Mesendoderm (in vitro differentiated cells): ENCODE data around the gene KCNE4.

Source experiments
- DNase-seq: peaks from one replicate; pipeline ENCODE4 v3.0.0; 2013
- H2AK5ac ChIP-seq: 2 replicates; pipeline ENCODE4 v1.6.1; 2013; ENCODE audit warnings: low read length, inconsistent platforms
- H2BK120ac ChIP-seq: 2 replicates; pipeline ENCODE4 v1.6.1; 2013; ENCODE audit warnings: low read depth, mild to moderate bottlenecking, low read length, moderate library complexity, mixed read lengths
- H2BK15ac ChIP-seq: replicated peaks from 2 replicates; pipeline ENCODE4 v1.6.1; 2013; ENCODE audit warnings: low read depth, mild to moderate bottlenecking, moderate library complexity
- H2BK5ac ChIP-seq: 2 replicates; pipeline ENCODE4 v1.6.1; 2013; ENCODE audit warnings: low read length, inconsistent platforms
- H3K18ac ChIP-seq: 2 replicates; pipeline ENCODE4 v1.6.1; 2013; ENCODE audit warnings: mild to moderate bottlenecking, low read length, mixed read lengths
- H3K23ac ChIP-seq: one replicate; pipeline ENCODE4 v1.6.1; 2013; ENCODE audit warnings: low read length
- H3K27ac ChIP-seq: 2 replicates; pipeline ENCODE4 v1.5.1; 2013; ENCODE audit warnings: low read depth, mild to moderate bottlenecking, inconsistent platforms, low read length, moderate library complexity
- H3K27me3 ChIP-seq: 2 replicates; pipeline ENCODE4 v1.6.1; 2013; ENCODE audit warnings: low read length, control low read depth, mild to moderate bottlenecking, inconsistent platforms; ENCODE audit not compliant: insufficient read depth, poor library complexity
- H3K36me3 ChIP-seq: 2 replicates; pipeline ENCODE4 v1.6.1; 2013; ENCODE audit warnings: low read length, inconsistent platforms; ENCODE audit not compliant: control insufficient read depth, insufficient read depth
- H3K4ac ChIP-seq: one replicate; pipeline ENCODE4 v1.6.1; 2013; ENCODE audit warnings: low read depth, mild to moderate bottlenecking, low read length, moderate library complexity
- H3K4me1 ChIP-seq: 2 replicates; pipeline ENCODE4 v1.6.1; 2013; ENCODE audit warnings: low read depth, low read length, inconsistent platforms; ENCODE audit not compliant: control insufficient read depth
- H3K4me2 ChIP-seq: 2 replicates; pipeline ENCODE4 v1.6.1; 2013; ENCODE audit warnings: low read length
- H3K4me3 ChIP-seq: 2 replicates; pipeline ENCODE4 v1.5.1; 2013; ENCODE audit warnings: mild to moderate bottlenecking, low read length
- H3K56ac ChIP-seq: one replicate; pipeline ENCODE4 v1.6.1; 2013; ENCODE audit warnings: low read length
- H3K79me1 ChIP-seq: 2 replicates; pipeline ENCODE4 v1.6.1; 2013; ENCODE audit warnings: low read length, inconsistent platforms
- H3K79me2 ChIP-seq: 2 replicates; pipeline ENCODE4 v1.6.1; 2013; ENCODE audit warnings: mild to moderate bottlenecking, low read length; ENCODE audit not compliant: control insufficient read depth, insufficient read depth
- H3K9ac ChIP-seq: 2 replicates; pipeline ENCODE4 v1.6.1; 2013; ENCODE audit warnings: low read length, inconsistent platforms
- H4K5ac ChIP-seq: one replicate; pipeline ENCODE4 v1.6.1; 2013; ENCODE audit warnings: low read length
- H4K8ac ChIP-seq: one replicate; pipeline ENCODE4 v1.6.1; 2013; ENCODE audit warnings: low read depth, mild to moderate bottlenecking, control low read depth, low read length, moderate library complexity
- WGBS: extraction: QIAGEN DNeasy Blood & Tissue Kit; methylation state at CpG from one replicate; pipeline ENCODE4 v1.1.7; 2013; ENCODE audit warnings: low lambda C conversion rate, missing lambda C conversion rate; ENCODE audit not compliant: insufficient coverage; ENCODE audit errors: extremely low coverage; 5-methylcytosine and 5-hydroxymethylcytosine counted together

KCNE4 gene

GRCh38 chr2:223010641-223011040 is 41.3 kb upstream of the KCNE4 start:
- no CpG with 5 or more reads among the region's 3 CpGs for WGBS
- no peaks in the 10 kb centered on the region for H3K79me1 ChIP-seq
- H3K36me3 ChIP-seq: no peaks in the 10 kb centered on the region
- no peak overlapping the region for H2BK120ac ChIP-seq
- H3K4ac ChIP-seq: no peak overlapping the region
- no peak overlapping the region for H3K9ac ChIP-seq
- H3K79me2 ChIP-seq: no peaks in the 10 kb centered on the region
- no peak overlapping the region for H3K23ac ChIP-seq
- no peak overlapping the region for H2AK5ac ChIP-seq
- H4K5ac ChIP-seq: no peak overlapping the region
- no peak overlapping the region for H2BK5ac ChIP-seq
- H3K27ac ChIP-seq: no peak overlapping the region
- no peak overlapping the region for H4K8ac ChIP-seq
- no peak for DNase-seq
- no peak overlapping the region for H3K4me2 ChIP-seq
- no peaks in the 10 kb centered on the region for H3K27me3 ChIP-seq
- H3K56ac ChIP-seq: no peak overlapping the region
- H2BK15ac ChIP-seq: no peak overlapping the region
- H3K4me1 ChIP-seq: no peaks in the 10 kb centered on the region
- no peak overlapping the region for H3K18ac ChIP-seq
- H3K4me3 ChIP-seq: no peak overlapping the region

GRCh38 chr2:223012291-223012690 is 39.7 kb upstream of the KCNE4 start:
- H3K4me2 ChIP-seq: no peak overlapping the region
- no peak overlapping the region for H3K27ac ChIP-seq
- H3K4me3 ChIP-seq: no peak overlapping the region
- no peak overlapping the region for H2BK120ac ChIP-seq
- H2BK15ac ChIP-seq: no peak overlapping the region
- H3K18ac ChIP-seq: no peak overlapping the region
- H3K56ac ChIP-seq: no peak overlapping the region
- H3K9ac ChIP-seq: no peak overlapping the region
- H2AK5ac ChIP-seq: no peak overlapping the region
- no CpG with 5 or more reads among the region's 6 CpGs for WGBS
- no peak overlapping the region for H4K8ac ChIP-seq
- no peaks in the 10 kb centered on the region for H3K27me3 ChIP-seq
- no peak overlapping the region for H3K4ac ChIP-seq
- no peaks in the 10 kb centered on the region for H3K79me1 ChIP-seq
- H3K4me1 ChIP-seq: no peaks in the 10 kb centered on the region
- H4K5ac ChIP-seq: no peak overlapping the region
- H3K79me2 ChIP-seq: no peaks in the 10 kb centered on the region
- no peak overlapping the region for H2BK5ac ChIP-seq
- H3K23ac ChIP-seq: no peak overlapping the region
- no peaks in the 10 kb centered on the region for H3K36me3 ChIP-seq
- no peak for DNase-seq

- no peaks in the 10 kb centered on the region for H3K4me1 ChIP-seq
- no peak overlapping the region for H3K4me2 ChIP-seq
- no peak overlapping the region for H2BK5ac ChIP-seq
- H2BK120ac ChIP-seq: no peak overlapping the region
- H3K18ac ChIP-seq: no peak overlapping the region
- H3K79me2 ChIP-seq: no peaks in the 10 kb centered on the region
- no peak overlapping the region for H4K8ac ChIP-seq
- H3K4me3 ChIP-seq: no peak overlapping the region
- H3K56ac ChIP-seq: no peak overlapping the region
- H4K5ac ChIP-seq: no peak overlapping the region
- no peak for DNase-seq
- no peak overlapping the region for H2AK5ac ChIP-seq
- H3K79me1 ChIP-seq: no peaks in the 10 kb centered on the region
- H3K36me3 ChIP-seq: no peaks in the 10 kb centered on the region
- no peak overlapping the region for H3K9ac ChIP-seq
- H3K4ac ChIP-seq: no peak overlapping the region
- no peak overlapping the region for H2BK15ac ChIP-seq
- H3K23ac ChIP-seq: no peak overlapping the region
- WGBS: no CpG with 5 or more reads among the region's 3 CpGs
- no peak overlapping the region for H3K27ac ChIP-seq
- no peaks in the 10 kb centered on the region for H3K27me3 ChIP-seq
These were observed 32.5 kb upstream of the KCNE4 start for GRCh38 chr2:223019390-223019930.

- Histone ChIP-seq H3K27me3 (no peaks in the 10 kb centered on the region), H2BK15ac (no peak overlapping the region), H3K4ac (no peak overlapping the region), H2BK5ac (no peak overlapping the region), H3K4me2 (no peak overlapping the region), H2BK120ac (no peak overlapping the region), H4K8ac (no peak overlapping the region), H4K5ac (no peak overlapping the region), H3K23ac (no peak overlapping the region), H3K18ac (no peak overlapping the region), H3K56ac (no peak overlapping the region), H2AK5ac (no peak overlapping the region), H3K4me1 (no peaks in the 10 kb centered on the region), H3K79me2 (no peaks in the 10 kb centered on the region), H3K9ac (no peak overlapping the region), H3K27ac (no peak overlapping the region), H3K79me1 (no peaks in the 10 kb centered on the region), H3K36me3 (no peaks in the 10 kb centered on the region), H3K4me3 (no peak overlapping the region)
- WGBS: no CpG with 5 or more reads among the region's 7 CpGs
- no peak for DNase-seq
These were observed 31.8 kb upstream of the KCNE4 start for GRCh38 chr2:223019987-223020717.

- H3K4me1 ChIP-seq: no peaks in the 10 kb centered on the region
- no peak overlapping the region for H2AK5ac ChIP-seq
- H2BK120ac ChIP-seq: no peak overlapping the region
- WGBS: 100% methylated on average over 2 of the region's 7 CpGs
- DNase-seq: no peak
- H3K79me1 ChIP-seq: no peaks in the 10 kb centered on the region
- no peaks in the 10 kb centered on the region for H3K36me3 ChIP-seq
- H3K18ac ChIP-seq: no peak overlapping the region
- no peaks in the 10 kb centered on the region for H3K79me2 ChIP-seq
- H3K4ac ChIP-seq: no peak overlapping the region
- H3K56ac ChIP-seq: no peak overlapping the region
- H4K5ac ChIP-seq: no peak overlapping the region
- H3K9ac ChIP-seq: no peak overlapping the region
- H2BK5ac ChIP-seq: no peak overlapping the region
- no peak overlapping the region for H2BK15ac ChIP-seq
- H3K4me3 ChIP-seq: no peak overlapping the region
- no peak overlapping the region for H3K23ac ChIP-seq
- no peak overlapping the region for H4K8ac ChIP-seq
- H3K4me2 ChIP-seq: no peak overlapping the region
- H3K27me3 ChIP-seq: no peaks in the 10 kb centered on the region
- H3K27ac ChIP-seq: no peak overlapping the region
These were observed 30.9 kb upstream of the KCNE4 start for GRCh38 chr2:223020971-223021675.
